Endodermal cell (in vitro differentiated cells): Measurements from ENCODE around the gene GALM. TPM values are rescaled to one million over a fixed set of nuclear protein-coding genes. Genes with fewer than 3 reads are reported as not detected.

Experiments
- DNase-seq: peaks from one replicate; pipeline ENCODE4 v3.0.0-alpha.2; 2017
- H3K27ac ChIP-seq: 2 replicates; pipeline ENCODE4 v1.5.1; 2013; ENCODE audit warnings: mild to moderate bottlenecking, low read depth, low read length, moderate library complexity
- H3K27me3 ChIP-seq: 2 replicates; pipeline ENCODE4 v1.6.1; 2013; ENCODE audit warnings: mild to moderate bottlenecking, low read length, moderate library complexity; ENCODE audit not compliant: insufficient read depth, control insufficient read depth, poor library complexity, severe bottlenecking
- H3K36me3 ChIP-seq: 2 replicates; pipeline ENCODE4 v1.7.0; 2013; ENCODE audit warnings: mild to moderate bottlenecking, low read length, moderate library complexity; ENCODE audit not compliant: control insufficient read depth, insufficient read depth
- H3K4me1 ChIP-seq: one replicate; pipeline ENCODE4 v1.7.0; 2013; ENCODE audit warnings: low read length; ENCODE audit not compliant: control insufficient read depth, insufficient read depth
- H3K4me3 ChIP-seq: 2 replicates; pipeline ENCODE4 v1.5.1; 2013; ENCODE audit warnings: mild to moderate bottlenecking, low read length, moderate library complexity
- H3K9ac ChIP-seq: 2 replicates; pipeline ENCODE4 v1.6.1; 2013; ENCODE audit warnings: mild to moderate bottlenecking, low read length, moderate library complexity; ENCODE audit not compliant: poor library complexity, severe bottlenecking; ENCODE audit errors: extremely low read depth
- H3K9me3 ChIP-seq: 2 replicates; pipeline ENCODE4 v1.6.1; 2013; ENCODE audit warnings: mild to moderate bottlenecking, low read length, moderate library complexity; ENCODE audit not compliant: control insufficient read depth
- H3K27ac Mint-ChIP-seq: 2 replicates; pipeline ENCODE4 v1.8.0; 2020; ENCODE audit warnings: mixed read lengths
- H3K27me3 Mint-ChIP-seq: 2 replicates; pipeline ENCODE4 v1.8.0; 2021; ENCODE audit warnings: mild to moderate bottlenecking, mixed read lengths; ENCODE audit not compliant: insufficient read depth
- H3K36me3 Mint-ChIP-seq: 2 replicates; pipeline ENCODE4 v1.8.0; 2020; ENCODE audit warnings: low read depth, mixed read lengths
- H3K4me1 Mint-ChIP-seq: 2 replicates; pipeline ENCODE4 v1.8.0; 2020; ENCODE audit warnings: mixed read lengths
- H3K4me3 Mint-ChIP-seq: 2 replicates; pipeline ENCODE4 v1.8.0; 2020; ENCODE audit warnings: mild to moderate bottlenecking, moderate library complexity, mixed read lengths
- H3K9me3 Mint-ChIP-seq: 2 replicates; pipeline ENCODE4 v1.8.0; 2020; ENCODE audit warnings: mild to moderate bottlenecking, mixed read lengths
- WGBS, 2 experiments: methylation state at CpG; one replicate each; pipeline versions ENCODE4 v1.1.5 to v1.1.7; 2013; ENCODE audit warnings: missing lambda C conversion rate in 2 of 2, mixed read lengths in 1 of 2; ENCODE audit not compliant: insufficient coverage in 1 of 2, insufficient read length in 1 of 2; 5-methylcytosine and 5-hydroxymethylcytosine counted together
- total RNA-seq, 2 donors: library from RNA; stranded (reverse); fragmentation: NEBNext Ultra II Directional in 1 of 2; extraction: Animal tissue kit (Norgen Biotek cat#: 25700) in 1 of 2; gene quantifications; 2 replicates in 1 of 2; 3 replicates in 1 of 2; pipeline ENCODE4 v1.2.1, GENCODE V29; 2021
- TF ChIP-seq, protein P1 (sequence below): fragments of 200-600 bp; sonication (generic); conservative IDR thresholded peaks from 2 replicates; pipeline ENCODE4 v1.5.0; 2021; ENCODE audit warnings: antibody characterized with exemption, mild to moderate bottlenecking

GALM gene
- total RNA-seq, 2 donors from 2014 or later, result 14.2 to 16.2 TPM

DNA sequence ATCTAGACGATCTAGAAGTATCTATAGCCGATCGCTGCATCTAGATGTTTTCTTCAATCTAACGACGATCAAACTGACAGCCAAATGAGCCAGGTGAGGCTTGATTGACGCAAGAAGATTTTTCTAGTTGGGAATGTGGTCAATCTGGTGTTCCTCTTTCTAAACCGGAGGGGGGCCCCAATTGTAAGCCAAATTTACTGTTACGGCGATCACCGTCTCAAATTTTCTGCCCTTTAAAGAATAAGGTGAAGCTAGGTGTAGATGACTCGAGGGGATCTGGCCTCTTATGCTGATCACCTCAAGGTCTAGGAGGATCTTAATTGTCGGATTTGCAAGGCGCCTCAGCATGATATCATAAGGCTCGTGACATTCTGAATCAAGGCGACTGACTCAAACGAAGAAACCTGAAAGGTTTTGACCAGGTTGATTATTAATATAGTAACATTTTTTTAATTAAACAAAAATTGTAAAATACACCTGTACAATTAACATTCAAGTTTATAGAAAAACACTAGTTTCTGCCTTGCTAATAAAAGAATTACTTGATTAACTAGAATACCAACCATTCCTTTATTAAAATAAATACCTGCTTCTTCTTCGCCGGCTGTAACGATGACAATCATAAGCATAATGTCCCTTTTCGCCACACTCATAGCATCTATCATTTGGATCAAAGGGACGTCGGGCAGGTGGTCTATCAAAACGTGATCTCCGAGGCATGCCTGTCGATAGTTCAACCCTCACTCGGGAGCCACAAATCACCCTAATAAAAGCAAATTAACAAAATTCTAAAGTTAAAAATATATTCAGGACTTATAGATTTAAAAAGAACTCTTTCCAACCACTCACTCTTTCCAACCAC is 83.3 kb downstream of the GALM start:
- H3K9me3 ChIP-seq, result no peaks in the 10 kb centered on the region
- Mint-ChIP-seq H3K36me3 (peaks cover 64% of the 10 kb centered on the region), H3K9me3 (no peaks in the 10 kb centered on the region), H3K27me3 (no peaks in the 10 kb centered on the region), H3K27ac (peak overlapping the region; percentile 79), H3K4me1 (peaks cover 42% of the 10 kb centered on the region), H3K4me3 (peak overlapping the region; percentile 100)
- H3K36me3 ChIP-seq, result peaks cover 58% of the 10 kb centered on the region
- H3K27me3 ChIP-seq, result no peaks in the 10 kb centered on the region
- no peak overlapping the region for H3K27ac ChIP-seq
- 69 to 83% methylated on average over 16 to 25 of the region's 26 CpGs for WGBS, 2 experiments
- TF ChIP-seq, protein P1, sequence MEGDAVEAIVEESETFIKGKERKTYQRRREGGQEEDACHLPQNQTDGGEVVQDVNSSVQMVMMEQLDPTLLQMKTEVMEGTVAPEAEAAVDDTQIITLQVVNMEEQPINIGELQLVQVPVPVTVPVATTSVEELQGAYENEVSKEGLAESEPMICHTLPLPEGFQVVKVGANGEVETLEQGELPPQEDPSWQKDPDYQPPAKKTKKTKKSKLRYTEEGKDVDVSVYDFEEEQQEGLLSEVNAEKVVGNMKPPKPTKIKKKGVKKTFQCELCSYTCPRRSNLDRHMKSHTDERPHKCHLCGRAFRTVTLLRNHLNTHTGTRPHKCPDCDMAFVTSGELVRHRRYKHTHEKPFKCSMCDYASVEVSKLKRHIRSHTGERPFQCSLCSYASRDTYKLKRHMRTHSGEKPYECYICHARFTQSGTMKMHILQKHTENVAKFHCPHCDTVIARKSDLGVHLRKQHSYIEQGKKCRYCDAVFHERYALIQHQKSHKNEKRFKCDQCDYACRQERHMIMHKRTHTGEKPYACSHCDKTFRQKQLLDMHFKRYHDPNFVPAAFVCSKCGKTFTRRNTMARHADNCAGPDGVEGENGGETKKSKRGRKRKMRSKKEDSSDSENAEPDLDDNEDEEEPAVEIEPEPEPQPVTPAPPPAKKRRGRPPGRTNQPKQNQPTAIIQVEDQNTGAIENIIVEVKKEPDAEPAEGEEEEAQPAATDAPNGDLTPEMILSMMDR, result no peak
- H3K4me1 ChIP-seq, result peaks cover 4% of the 10 kb centered on the region
- peak overlapping the region; percentile 99 for H3K9ac ChIP-seq
- H3K4me3 ChIP-seq, result peak overlapping the region; percentile 99
- DNase-seq, result no peak

DNA sequence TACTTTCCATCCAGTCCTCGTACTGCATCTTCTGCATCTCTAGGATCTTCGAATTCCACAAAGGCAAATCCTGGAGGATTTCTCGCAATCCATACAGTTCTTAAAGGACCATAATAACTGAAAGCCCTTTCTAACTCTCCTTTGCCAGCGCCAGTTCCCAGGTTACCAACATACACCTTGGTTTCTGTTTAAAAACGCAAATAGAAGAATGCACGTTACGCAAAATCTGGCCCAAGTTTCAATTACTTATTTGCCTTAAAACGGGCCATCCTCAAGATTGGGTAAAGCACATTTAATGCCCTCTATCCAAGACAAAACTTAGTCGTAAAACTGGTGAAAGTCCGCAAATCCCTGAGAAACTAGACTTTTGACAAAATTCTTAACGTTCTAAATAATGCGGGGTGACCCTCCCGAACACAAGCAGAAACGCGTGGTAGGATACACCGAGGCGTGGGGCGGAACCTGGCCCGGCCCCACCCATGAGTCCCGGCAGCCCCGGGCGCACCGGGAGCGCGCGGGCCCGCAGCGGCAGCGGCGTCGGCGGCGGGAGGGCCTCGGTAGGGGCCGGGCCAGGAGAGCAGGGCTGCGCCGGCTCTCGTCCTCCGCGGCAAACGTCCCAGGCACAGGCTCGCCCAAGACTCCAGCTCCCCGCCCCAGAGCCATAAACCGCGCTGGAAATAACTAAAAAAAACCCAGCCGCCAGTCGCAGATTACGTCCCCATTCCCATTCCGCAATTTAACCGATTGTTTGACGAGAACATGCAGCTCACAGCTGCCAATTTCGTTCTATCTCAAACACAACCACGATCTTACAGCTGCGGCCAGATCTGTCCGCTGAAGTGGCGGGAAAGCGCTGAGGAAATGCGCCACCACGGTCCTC is 84.3 kb downstream of the GALM start:
- Mint-ChIP-seq H3K27me3 (no peaks in the 10 kb centered on the region), H3K36me3 (peaks cover 53% of the 10 kb centered on the region), H3K4me3 (peak overlapping the region; percentile 100), H3K9me3 (no peaks in the 10 kb centered on the region), H3K4me1 (peaks cover 42% of the 10 kb centered on the region), H3K27ac (peak overlapping the region; percentile 100)
- H3K9me3 ChIP-seq, result no peaks in the 10 kb centered on the region
- H3K36me3 ChIP-seq, result peaks cover 47% of the 10 kb centered on the region
- H3K27ac ChIP-seq, result peak overlapping the region; percentile 62
- TF ChIP-seq, protein P1, result no peak
- 0% methylated on average over 40 to 59 of the region's 59 CpGs for WGBS, 2 experiments
- no peaks in the 10 kb centered on the region for H3K27me3 ChIP-seq
- peak overlapping the region; percentile 99 for H3K9ac ChIP-seq
- peaks cover 4% of the 10 kb centered on the region for H3K4me1 ChIP-seq
- H3K4me3 ChIP-seq, result peak overlapping the region; percentile 99
- no peak for DNase-seq

- peak within 1 kb of the TSS; percentile 96 for H3K27ac ChIP-seq
- peaks cover 4% of the 10 kb centered on the region for H3K4me1 ChIP-seq
- Mint-ChIP-seq H3K9me3 (peaks cover under 1% of the 10 kb centered on the region), H3K4me1 (peaks cover 42% of the 10 kb centered on the region), H3K27ac (peak within 1 kb of the TSS; percentile 100), H3K27me3 (no peaks in the 10 kb centered on the region), H3K4me3 (peak within 1 kb of the TSS; percentile 100), H3K36me3 (peaks cover 45% of the 10 kb centered on the region)
- peak; percentile 99 for DNase-seq
- no peaks in the 10 kb centered on the region for H3K27me3 ChIP-seq
- H3K9ac ChIP-seq, result peak within 1 kb of the TSS; percentile 99
- WGBS, 2 experiments, result 0% methylated on average over 41 to 68 of the region's 68 CpGs
- peaks cover 39% of the 10 kb centered on the region for H3K36me3 ChIP-seq
- peak within 1 kb of the TSS; percentile 99 for H3K4me3 ChIP-seq
- no peaks in the 10 kb centered on the region for H3K9me3 ChIP-seq
- TF ChIP-seq, protein P1, result no peak
Measured at GRCh38 chr2:38750891-38751595, 85.1 kb downstream of the GALM start, which contains the start of gene SRSF7. SRSF7 (minus strand) TSS chr2:38751361; CDS start chr2:38751256, 105 bp downstream.
